Effector CD4-positive, alpha-beta T cell (primary cell): Measurements from ENCODE around the gene ERMP1.
"Not testable (repeated sequence)": the region's sequence is repeated elsewhere in the genome, so short reads cannot be mapped to it uniquely, and the experiment has no call there.

ENCODE experiments used
- DNase-seq: peaks from one replicate; pipeline ENCODE4 v3.0.0-alpha.2; 2020
- total RNA-seq: gene quantifications from one replicate; lab custom pipeline; 2026; lab: John Stamatoyannopoulos, UW

The ERMP1 gene
- total RNA-seq, result 30.0 reads per million, percentile 56 among the genes with 10 or more reads in this experiment

- peak; percentile 84 for DNase-seq
These were observed at the start of gene ERMP1 for GRCh38 chr9:5832538-5833529. ERMP1 (minus strand) TSS chr9:5833117; CDS start chr9:5833027, 90 bp downstream.

- DNase-seq, result not testable (repeated sequence)
These were observed 49.5 kb upstream of the ERMP1 start for GRCh38 chr9:5882244-5883012.

- DNase-seq, result no peak
These were observed 46.7 kb upstream of the ERMP1 start for GRCh38 chr9:5879419-5880181.

DNA sequence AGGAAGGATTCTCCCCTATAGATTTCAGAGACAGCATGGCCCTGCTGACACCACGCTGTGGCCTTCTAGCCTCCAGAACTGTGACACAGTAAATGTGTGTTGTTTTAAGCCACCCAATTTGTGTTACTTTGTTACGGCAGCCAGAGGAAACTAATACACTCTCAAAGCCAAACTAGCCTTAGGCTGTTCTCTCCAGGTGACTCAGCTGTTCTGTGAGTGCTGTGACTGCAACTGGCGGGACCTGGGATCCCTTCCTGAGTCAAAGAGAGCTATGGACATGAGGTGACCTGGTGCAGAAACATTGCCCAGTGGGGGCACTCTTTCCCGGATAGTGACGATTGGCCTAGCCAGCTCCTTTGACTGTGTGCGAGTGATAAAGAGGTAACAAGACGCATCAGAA lies 43.8 kb upstream of the ERMP1 start:
- DNase-seq, result no peak

DNA sequence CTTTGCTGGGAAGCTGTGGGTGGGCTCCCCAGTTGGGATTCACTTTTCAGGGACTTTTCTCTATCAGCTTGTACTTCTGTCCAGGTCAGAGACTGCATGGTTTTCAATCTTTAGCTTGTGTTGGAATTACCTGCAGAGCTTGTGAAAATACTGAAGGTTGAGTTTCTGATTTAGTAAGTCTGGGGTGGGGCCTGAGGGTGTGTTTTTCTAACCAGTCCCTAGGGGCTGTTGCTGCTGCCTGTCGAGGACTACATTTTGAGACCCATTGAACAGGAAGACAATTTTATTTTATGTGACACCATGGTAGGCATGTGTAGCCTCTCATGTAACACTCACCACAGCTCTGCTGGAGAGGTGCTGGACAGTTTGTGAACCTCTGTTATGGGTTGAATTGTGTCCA lies 43.1 kb upstream of the ERMP1 start:
- DNase-seq, result no peak

DNA sequence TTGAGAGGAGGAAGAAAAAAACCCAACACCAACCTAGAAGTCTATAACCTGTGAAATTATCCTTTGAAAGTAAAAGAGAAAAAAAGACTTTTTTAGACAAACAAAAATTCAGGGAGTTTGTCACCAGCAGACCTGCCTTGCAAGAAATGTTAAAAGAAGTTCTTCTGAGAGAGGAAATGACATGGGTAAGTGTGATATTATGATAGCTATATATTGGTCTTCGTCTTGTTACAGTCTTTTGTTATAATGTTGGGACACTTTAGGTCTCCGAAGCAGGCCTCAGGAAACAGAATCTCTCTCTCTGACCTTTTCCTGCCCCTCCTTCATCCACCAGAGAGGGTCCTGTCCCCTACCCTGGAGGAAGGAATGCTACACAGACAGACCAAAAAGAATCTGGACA lies 41.1 kb upstream of the ERMP1 start:
- no peak for DNase-seq

DNA sequence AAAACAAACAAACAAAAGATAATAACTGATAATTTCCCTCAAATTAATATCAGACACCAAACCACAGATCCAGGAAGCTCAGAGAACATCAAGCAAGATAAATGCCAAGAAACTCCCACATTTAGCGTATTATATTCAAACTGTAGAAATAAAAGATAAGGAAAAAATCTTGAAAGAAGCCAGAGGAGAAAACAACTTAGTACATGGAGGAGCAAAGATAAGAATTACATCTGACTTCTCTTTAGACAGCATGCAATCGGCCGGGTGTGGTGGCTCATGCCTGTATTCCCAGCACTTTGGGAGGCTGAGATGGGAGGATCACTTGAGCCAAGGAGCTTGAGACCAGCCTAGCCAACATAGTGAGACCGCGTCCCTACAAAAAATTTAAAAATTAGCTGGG lies 40.5 kb upstream of the ERMP1 start:
- no peak for DNase-seq

DNA sequence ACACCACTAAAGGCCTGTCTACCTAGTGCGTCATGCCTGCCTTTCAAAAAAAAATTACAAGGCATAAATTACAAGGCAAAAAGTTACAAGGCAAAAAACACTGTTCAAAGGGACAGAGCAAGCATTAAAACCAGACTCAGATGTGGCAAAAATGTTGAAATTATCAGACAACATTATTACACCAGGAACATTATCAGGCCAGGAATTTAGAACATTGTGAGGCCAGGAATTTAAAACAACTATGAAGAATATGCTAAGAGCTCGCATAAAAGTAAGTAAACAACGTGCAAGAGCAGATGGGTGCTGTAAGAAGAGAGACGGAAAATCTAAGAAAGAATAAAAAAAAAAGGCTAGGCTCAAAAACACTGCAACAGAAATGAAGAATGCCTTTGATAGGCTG lies 39.6 kb upstream of the ERMP1 start:
- no peak for DNase-seq

DNA sequence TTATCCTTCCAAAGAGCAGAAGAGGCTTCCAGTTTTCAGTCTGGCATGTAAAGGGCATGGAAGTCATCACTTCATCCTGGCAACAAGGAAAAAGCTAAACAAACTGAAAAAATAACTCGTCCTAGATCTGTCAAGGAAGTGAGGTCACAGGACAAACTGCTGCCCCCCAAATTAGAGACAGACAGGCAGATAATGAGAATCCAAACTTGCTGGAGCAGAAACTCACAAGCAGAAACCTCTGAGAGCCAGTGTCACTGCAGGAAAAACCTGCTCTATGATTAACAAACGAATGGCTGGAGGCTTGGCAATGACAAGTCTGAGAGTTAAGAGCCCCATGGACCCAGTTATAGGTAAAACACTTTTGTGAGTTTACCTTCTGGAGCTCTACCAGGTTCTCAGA lies 38.9 kb upstream of the ERMP1 start:
- DNase-seq, result no peak

- no peak for DNase-seq
These were observed 37.8 kb upstream of the ERMP1 start for GRCh38 chr9:5870691-5871090.

DNA sequence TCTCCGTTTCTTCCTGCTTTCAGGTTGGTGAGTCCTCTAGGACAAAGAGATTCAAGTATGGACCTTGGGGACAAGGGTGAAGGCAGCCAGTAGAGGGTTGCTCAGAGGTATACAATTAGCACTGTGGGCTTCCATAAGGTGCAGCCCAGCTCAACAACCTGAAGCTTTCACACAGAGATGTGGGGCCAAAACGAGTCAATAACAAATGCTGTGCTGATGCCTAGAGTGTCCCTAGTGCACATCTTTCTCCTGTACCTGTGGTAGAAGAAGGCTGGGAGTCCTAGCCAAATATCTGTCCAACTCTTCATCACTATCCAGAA lies 37.1 kb upstream of the ERMP1 start:
- no peak for DNase-seq

DNA sequence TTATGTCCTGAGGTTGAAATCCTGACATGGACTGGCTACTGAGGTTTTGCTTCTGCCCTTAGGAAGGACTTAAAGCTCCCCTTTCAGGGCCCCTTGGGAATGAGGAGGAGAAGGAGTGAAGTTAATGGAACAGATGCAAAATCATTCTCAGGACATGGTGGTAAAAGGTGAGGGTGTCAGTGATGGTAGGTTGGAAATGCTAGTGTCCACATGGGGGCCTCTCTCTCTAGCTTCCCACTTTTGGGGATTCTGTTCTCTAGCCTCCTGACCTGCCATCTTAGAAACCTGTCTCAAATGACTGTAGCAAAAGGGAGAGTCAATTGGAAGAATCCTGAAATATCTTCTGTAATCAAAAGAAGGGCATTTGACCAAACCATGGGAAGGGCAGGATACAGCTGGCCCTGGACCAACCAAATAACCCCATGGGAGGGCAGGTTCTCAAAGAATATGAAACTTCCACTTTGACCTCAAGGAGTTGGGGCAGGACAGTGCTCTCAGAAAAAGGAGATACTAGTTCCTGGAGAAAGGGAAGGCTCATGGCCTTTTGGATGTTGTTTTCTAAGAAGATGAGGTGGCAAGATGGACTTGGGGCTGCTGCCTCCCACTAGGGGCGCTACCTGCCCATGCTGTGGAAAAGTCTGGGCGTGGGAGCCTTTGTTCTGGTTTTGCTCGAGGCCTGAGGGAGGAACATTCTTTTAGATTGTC lies 36.5 kb upstream of the ERMP1 start:
- no peak for DNase-seq

GRCh38 chr9:5868235-5868634 lies 35.3 kb upstream of the ERMP1 start:
- no peak for DNase-seq

DNA sequence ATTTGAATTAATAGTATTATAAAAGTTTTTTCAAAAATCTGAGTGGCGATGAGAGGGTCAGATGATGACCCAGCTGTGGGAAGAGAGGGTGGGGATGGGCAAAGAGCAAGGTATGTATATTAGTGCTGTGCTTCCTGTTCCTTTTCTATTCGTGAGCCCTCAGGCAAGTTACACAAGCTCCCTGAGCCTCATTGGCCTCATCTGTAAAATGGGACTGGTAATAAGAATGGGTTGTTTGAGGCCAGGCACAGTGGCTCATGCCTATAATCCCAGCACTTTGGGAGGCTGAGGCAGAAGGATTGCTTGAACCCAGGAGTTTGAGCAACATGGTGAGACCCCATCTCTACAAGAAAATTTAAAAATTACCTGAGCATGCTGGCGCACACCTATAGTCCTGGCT lies 33.8 kb upstream of the ERMP1 start:
- DNase-seq, result no peak

DNA sequence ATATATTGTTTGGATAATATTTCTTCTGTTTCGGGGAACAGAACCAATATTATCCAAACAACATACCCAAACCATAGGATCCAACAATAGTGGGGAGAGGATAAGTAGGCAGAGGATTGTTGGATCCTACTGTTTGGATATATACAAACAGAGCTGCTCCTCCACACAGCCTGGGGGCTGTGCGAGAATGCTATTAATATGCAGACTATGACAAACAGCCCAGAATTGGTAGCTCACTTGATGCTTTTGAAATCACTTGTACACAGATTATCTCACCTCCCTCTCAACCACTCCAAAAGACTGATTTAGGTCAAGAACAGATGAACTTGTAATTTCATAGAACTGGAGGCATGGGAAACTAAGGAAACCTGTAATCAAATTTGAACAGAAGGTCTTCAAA lies 33.4 kb upstream of the ERMP1 start:
- DNase-seq, result no peak

- DNase-seq, result no peak
These were observed 31.5 kb upstream of the ERMP1 start for GRCh38 chr9:5864446-5864845.

GRCh38 chr9:5863092-5863746 lies 30.3 kb upstream of the ERMP1 start:
- no peak for DNase-seq

GRCh38 chr9:5858833-5859232 lies 25.9 kb upstream of the ERMP1 start:
- DNase-seq, result no peak

DNA sequence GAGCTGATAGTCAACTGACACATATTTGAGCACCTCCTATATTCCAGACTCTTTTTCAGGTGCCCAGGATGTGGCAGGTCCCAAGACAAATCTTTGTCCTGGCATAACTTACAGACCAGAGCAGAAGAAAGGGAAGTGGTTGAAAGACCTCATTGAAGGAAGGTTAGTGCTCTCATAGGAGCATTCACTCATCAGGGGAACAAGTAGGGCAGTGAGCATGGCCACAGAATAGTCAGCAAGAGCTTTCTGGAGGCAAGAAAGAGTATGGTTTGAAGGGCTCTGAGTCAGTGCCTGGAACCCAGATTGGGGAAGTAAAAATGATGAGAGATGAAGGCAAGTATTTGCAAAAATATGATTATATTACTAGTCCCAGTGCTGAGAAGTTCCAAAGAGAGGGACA lies 25.0 kb upstream of the ERMP1 start:
- no peak for DNase-seq

GRCh38 chr9:5854063-5854790 lies 21.3 kb upstream of the ERMP1 start:
- no peak for DNase-seq

GRCh38 chr9:5853617-5854016 lies 20.7 kb upstream of the ERMP1 start:
- no peak for DNase-seq
